CD4-positive, CD25-positive, alpha-beta regulatory T cell (primary cell): ENCODE results near the gene SYT6. TPM values are rescaled to one million over a fixed set of nuclear protein-coding genes. Genes with fewer than 3 reads are reported as not detected.

Source experiments
- ATAC-seq, 2 donors: fragments of 150-1000 bp; cut with Tn5 transposase; one replicate each; pipeline ENCODE4 v1.10.0; 2021; ENCODE audit warnings: low read depth in 2 of 2, moderate number of reproducible peaks in 2 of 2, moderate library complexity in 1 of 2
- DNase-seq, 3 donors: peaks; one replicate each; pipeline versions ENCODE4 v3.0.0 to v3.0.0-alpha.2; 2012 to 2022; ENCODE audit warnings: mixed read lengths in 1 of 3
- H3K27ac ChIP-seq: one replicate; pipeline ENCODE4 v1.7.0; 2013; ENCODE audit warnings: mild to moderate bottlenecking, low read length; ENCODE audit not compliant: insufficient read depth, poor library complexity, severe bottlenecking
- H3K27me3 ChIP-seq: one replicate; pipeline ENCODE4 v1.7.0; 2013; ENCODE audit warnings: low read length; ENCODE audit not compliant: control insufficient read depth, insufficient read depth
- H3K36me3 ChIP-seq: one replicate; pipeline ENCODE4 v1.7.0; 2013; ENCODE audit warnings: mild to moderate bottlenecking, low read length, moderate library complexity; ENCODE audit not compliant: control insufficient read depth, insufficient read depth
- H3K4me1 ChIP-seq: 2 replicates; pipeline ENCODE4 v1.7.0; 2013; ENCODE audit warnings: mild to moderate bottlenecking, low read length; ENCODE audit not compliant: insufficient read depth, control insufficient read depth, poor library complexity, severe bottlenecking
- H3K4me3 ChIP-seq: one replicate; pipeline ENCODE4 v1.7.0; 2013; ENCODE audit warnings: low read depth, mild to moderate bottlenecking, low read length, moderate library complexity
- H3K9me3 ChIP-seq, 2 experiments: 1 replicate in 1 of 2; 2 replicates in 1 of 2; pipeline ENCODE4 v1.7.0; 2013; ENCODE audit warnings: low read length in 2 of 2, mild to moderate bottlenecking in 1 of 2, moderate library complexity in 1 of 2; ENCODE audit not compliant: control insufficient read depth in 2 of 2
- H3K27ac Mint-ChIP-seq, 3 donors: one replicate each; pipeline ENCODE4 v1.8.0; 2020 to 2022; ENCODE audit warnings: mild to moderate bottlenecking in 3 of 3, mixed read lengths in 3 of 3, moderate library complexity in 2 of 3
- H3K27me3 Mint-ChIP-seq: one replicate; pipeline ENCODE4 v1.8.0; 2022; ENCODE audit warnings: mild to moderate bottlenecking, mixed read lengths
- H3K36me3 Mint-ChIP-seq: one replicate; pipeline ENCODE4 v1.8.0; 2020; ENCODE audit warnings: mixed read lengths
- H3K4me1 Mint-ChIP-seq, 4 donors: one replicate each; pipeline ENCODE4 v1.8.0; 2020 to 2022; ENCODE audit warnings: mixed read lengths in 4 of 4, mild to moderate bottlenecking in 1 of 4
- H3K4me3 Mint-ChIP-seq, 4 donors: one replicate each; pipeline ENCODE4 v1.8.0; 2020 to 2022; ENCODE audit warnings: mild to moderate bottlenecking in 4 of 4, mixed read lengths in 4 of 4, moderate library complexity in 3 of 4
- H3K9me3 Mint-ChIP-seq, 7 donors: one replicate each; pipeline ENCODE4 v1.8.0; 2020 to 2022; ENCODE audit warnings: mixed read lengths in 7 of 7, mild to moderate bottlenecking in 3 of 7, moderate library complexity in 2 of 7
- polyA plus RNA-seq, 4 donors: library from polyadenylated mRNA; unstranded; fragments of 300-500 nt; fragmentation: Illumina TruSeq; gene quantifications; one replicate each; pipeline ENCODE4 v1.2.3, GENCODE V29; 2021
- total RNA-seq: library from RNA; stranded (reverse); gene quantifications from one replicate; pipeline ENCODE4 v1.2.3, GENCODE V29; 2022

SYT6 gene
- total and polyA plus RNA-seq, 5 donors from 2014 or later: 0.17 TPM; not detected in 4

- Mint-ChIP-seq H3K4me3 (no peak overlapping the region), H3K9me3 (peaks cover 0 to 6% (median 0%) of the 10 kb centered on the region in 7 donors), H3K27ac (no peak overlapping the region), H3K27me3 (peaks cover 7% of the 10 kb centered on the region), H3K4me1 (peaks cover 0 to 13% (median 2%) of the 10 kb centered on the region in 4 donors), H3K36me3 (no peaks in the 10 kb centered on the region)
- DNase-seq: no peak
- Histone ChIP-seq H3K4me1 (no peaks in the 10 kb centered on the region), H3K36me3 (no peaks in the 10 kb centered on the region), H3K27me3 (no peaks in the 10 kb centered on the region), H3K9me3 (no peaks in the 10 kb centered on the region), H3K27ac (no peak overlapping the region), H3K4me3 (no peak overlapping the region)
- ATAC-seq: no peak
Measured at GRCh38 chr1:114128293-114128692, 25.4 kb downstream of the SYT6 start.

DNA sequence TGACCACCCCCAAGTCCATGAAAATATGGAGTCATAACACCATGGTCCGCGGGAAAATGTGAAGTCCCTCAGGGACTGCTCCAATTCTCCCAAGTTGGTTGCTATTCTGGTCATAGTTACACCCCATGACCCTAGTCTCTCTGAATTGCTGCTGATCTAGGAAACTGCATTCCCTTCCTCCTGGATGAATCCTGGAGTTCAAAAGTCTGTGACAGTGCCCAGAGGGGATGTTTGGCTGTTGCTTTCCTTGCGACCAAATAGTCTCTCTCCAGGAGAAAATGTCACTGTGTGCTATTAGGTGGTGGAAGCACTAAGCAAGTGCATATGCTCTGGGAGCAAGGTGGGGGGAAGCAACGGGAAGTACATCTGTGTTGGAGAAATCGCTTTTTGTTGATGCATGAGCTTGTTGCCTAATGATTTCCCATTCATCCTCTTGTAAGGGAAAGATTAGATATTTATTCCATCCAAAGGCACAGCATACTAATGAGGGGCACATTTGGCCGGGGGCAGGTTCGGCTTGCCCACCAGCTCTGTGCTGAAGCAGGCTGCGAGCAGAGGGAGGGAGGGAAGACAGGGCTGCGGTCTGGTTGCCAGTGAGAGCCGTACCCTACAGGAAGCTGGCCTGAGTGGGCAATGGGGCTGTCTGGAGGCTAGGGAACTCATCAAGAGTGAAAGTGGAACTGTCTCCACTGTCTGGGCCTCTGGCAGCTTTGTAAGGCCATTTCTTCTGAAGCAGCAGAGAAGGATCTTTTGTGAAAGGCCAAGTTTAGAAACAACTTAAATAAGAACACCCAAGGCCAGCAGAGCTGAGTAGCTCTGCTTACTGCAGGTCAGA lies 27.2 kb downstream of the SYT6 start:
- Mint-ChIP-seq H3K4me3 (no peak overlapping the region), H3K36me3 (no peaks in the 10 kb centered on the region), H3K9me3 (peaks cover 0 to 6% (median 0%) of the 10 kb centered on the region in 7 donors), H3K27me3 (peaks cover 7% of the 10 kb centered on the region), H3K4me1 (peaks cover 0 to 13% (median 2%) of the 10 kb centered on the region in 4 donors), H3K27ac (peak overlapping the region in 1 of 3 donors; percentile 63)
- ATAC-seq: no peak
- Histone ChIP-seq H3K9me3 (no peaks in the 10 kb centered on the region), H3K4me3 (no peak overlapping the region), H3K4me1 (no peaks in the 10 kb centered on the region), H3K27me3 (no peaks in the 10 kb centered on the region), H3K27ac (no peak overlapping the region), H3K36me3 (no peaks in the 10 kb centered on the region)
- DNase-seq: no peak

GRCh38 chr1:114124644-114125043 lies 29.0 kb downstream of the SYT6 start:
- H3K4me3 Mint-ChIP-seq: no peak overlapping the region
- peaks cover 4% of the 10 kb centered on the region for H3K27me3 Mint-ChIP-seq
- Histone ChIP-seq H3K4me1 (no peaks in the 10 kb centered on the region), H3K27ac (no peak overlapping the region), H3K9me3 (no peaks in the 10 kb centered on the region), H3K36me3 (no peaks in the 10 kb centered on the region), H3K27me3 (no peaks in the 10 kb centered on the region), H3K4me3 (no peak overlapping the region)
- no peak overlapping the region for H3K27ac Mint-ChIP-seq
- peaks cover 0 to 6% (median 0%) of the 10 kb centered on the region in 7 donors for H3K9me3 Mint-ChIP-seq
- no peak for ATAC-seq
- H3K36me3 Mint-ChIP-seq: no peaks in the 10 kb centered on the region
- DNase-seq: no peak
- H3K4me1 Mint-ChIP-seq: peaks cover 0 to 13% (median 2%) of the 10 kb centered on the region in 4 donors

DNA sequence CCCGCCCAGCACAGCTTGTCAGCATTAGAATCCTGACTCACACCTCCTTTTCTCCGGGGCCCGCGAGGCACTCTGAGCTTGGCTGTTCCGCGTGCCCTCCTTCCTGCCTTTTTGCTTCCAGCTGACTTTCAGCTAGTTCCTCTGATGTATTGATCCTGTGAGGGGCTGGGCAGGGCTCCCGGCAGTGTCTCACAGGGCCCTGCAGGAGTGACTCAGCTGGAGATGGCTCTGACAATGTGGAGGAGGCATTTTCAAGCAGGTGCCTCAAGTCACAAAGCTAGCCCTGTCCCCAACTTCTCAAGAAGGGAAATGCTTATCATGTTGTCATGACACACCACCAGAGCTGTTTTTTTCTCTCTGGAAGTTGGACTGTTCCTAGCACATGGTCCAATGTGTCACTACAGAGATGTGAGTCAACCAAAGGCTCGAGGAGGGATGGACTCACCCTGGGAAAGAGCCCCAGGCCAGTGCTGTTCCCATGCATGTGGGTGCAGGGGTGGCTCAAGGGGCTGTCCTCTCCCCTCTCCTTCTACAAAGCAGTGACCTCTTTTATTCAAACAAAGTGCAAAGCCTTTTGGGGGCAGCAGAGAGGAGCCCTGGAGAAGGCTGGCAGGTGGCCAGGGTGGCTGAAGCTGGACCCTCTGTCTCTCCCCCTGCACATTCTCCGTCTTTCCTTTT lies 30.6 kb downstream of the SYT6 start:
- no peak for DNase-seq
- H3K27me3 Mint-ChIP-seq: peaks cover 8% of the 10 kb centered on the region
- no peaks in the 10 kb centered on the region for H3K9me3 ChIP-seq
- H3K27me3 ChIP-seq: no peaks in the 10 kb centered on the region
- H3K4me1 Mint-ChIP-seq: peaks cover 0 to 6% (median 0%) of the 10 kb centered on the region in 4 donors
- H3K9me3 Mint-ChIP-seq: peaks cover 0 to 2% (median 0%) of the 10 kb centered on the region in 7 donors
- no peaks in the 10 kb centered on the region for H3K36me3 Mint-ChIP-seq
- no peak overlapping the region for H3K27ac Mint-ChIP-seq
- ATAC-seq: no peak
- H3K27ac ChIP-seq: no peak overlapping the region
- no peaks in the 10 kb centered on the region for H3K36me3 ChIP-seq
- H3K4me1 ChIP-seq: no peaks in the 10 kb centered on the region
- H3K4me3 Mint-ChIP-seq: no peak overlapping the region
- H3K4me3 ChIP-seq: no peak overlapping the region

DNA sequence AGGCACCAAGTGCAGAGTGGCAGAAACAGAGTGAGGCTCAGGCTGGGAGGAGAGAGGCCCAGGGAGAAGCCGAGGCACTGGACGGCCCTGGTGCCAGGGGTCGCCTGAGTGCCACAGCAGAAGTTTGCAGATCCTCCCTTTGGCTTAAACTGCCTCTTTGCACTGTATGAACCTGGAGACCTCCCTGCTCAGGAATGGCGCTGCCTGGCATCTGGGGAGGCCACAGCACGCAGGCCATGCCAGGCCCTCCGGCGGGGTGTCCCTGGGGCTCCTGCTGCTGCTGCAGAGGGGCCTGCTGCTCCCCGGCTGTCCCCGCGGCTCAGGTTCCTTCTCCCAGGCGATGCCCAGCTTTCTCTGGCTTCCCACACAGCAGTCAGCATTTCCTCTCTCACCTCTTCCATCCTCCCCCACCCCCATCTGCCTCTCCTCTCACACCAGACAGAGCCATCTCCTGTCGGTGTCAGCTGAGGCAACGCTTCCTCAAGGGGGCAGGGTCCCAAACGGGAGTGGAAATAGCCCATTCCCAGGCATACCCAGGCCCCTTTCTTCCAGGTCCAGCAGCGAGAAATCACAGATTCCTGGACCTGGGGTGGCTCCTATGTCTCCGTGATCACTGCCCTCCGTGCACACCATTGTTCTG lies 35.2 kb downstream of the SYT6 start:
- no peak for DNase-seq
- peaks cover 0 to 6% (median 2%) of the 10 kb centered on the region in 4 donors for H3K4me1 Mint-ChIP-seq
- no peak overlapping the region for H3K27ac ChIP-seq

DNA sequence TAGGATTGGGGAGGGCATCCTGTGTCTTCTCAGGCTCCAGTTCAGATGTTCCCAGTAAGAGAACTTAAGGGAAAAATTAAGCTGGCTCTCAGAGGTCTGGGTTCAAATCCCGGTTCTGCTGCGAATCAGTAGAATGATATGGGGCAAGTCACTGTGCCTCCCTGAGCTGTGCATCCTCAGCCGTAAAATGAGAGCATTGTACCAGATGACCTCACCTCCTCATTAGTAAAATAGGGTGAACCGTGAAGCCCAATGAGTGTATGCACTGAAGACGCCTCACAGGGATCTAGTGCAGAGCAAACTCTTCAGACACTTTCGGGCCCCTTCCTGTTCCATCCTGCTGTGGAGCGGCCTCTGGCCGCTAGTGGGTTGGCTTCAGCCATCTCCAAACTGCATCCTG lies 36.0 kb downstream of the SYT6 start:
- Mint-ChIP-seq H3K9me3 (peaks cover 0 to 2% (median 0%) of the 10 kb centered on the region in 7 donors), H3K36me3 (no peaks in the 10 kb centered on the region), H3K27ac (no peak overlapping the region), H3K4me3 (no peak overlapping the region), H3K27me3 (peaks cover 14% of the 10 kb centered on the region), H3K4me1 (peaks cover 0 to 11% (median 3%) of the 10 kb centered on the region in 4 donors)
- Histone ChIP-seq H3K27me3 (no peaks in the 10 kb centered on the region), H3K36me3 (no peaks in the 10 kb centered on the region), H3K27ac (no peak overlapping the region), H3K9me3 (no peaks in the 10 kb centered on the region), H3K4me1 (no peaks in the 10 kb centered on the region), H3K4me3 (no peak overlapping the region)
- ATAC-seq: no peak
- DNase-seq: no peak

More for the DNA sequence above, 35.2 kb downstream of the SYT6 start:
- H3K9me3 Mint-ChIP-seq: peaks cover 0 to 2% (median 0%) of the 10 kb centered on the region in 7 donors
- H3K27ac Mint-ChIP-seq: no peak overlapping the region
- peaks cover 14% of the 10 kb centered on the region for H3K27me3 Mint-ChIP-seq
- no peak overlapping the region for H3K4me3 ChIP-seq
- H3K9me3 ChIP-seq: no peaks in the 10 kb centered on the region
- H3K4me1 ChIP-seq: no peaks in the 10 kb centered on the region
- H3K36me3 ChIP-seq: no peaks in the 10 kb centered on the region
- H3K27me3 ChIP-seq: no peaks in the 10 kb centered on the region
- H3K36me3 Mint-ChIP-seq: no peaks in the 10 kb centered on the region
- ATAC-seq: no peak
- H3K4me3 Mint-ChIP-seq: no peak overlapping the region

GRCh38 chr1:114116086-114116485 lies 37.6 kb downstream of the SYT6 start:
- peaks cover 0 to 13% (median 3%) of the 10 kb centered on the region in 4 donors for H3K4me1 Mint-ChIP-seq
- H3K4me3 ChIP-seq: no peak overlapping the region
- no peaks in the 10 kb centered on the region for H3K36me3 ChIP-seq
- H3K27ac Mint-ChIP-seq: no peak overlapping the region
- no peaks in the 10 kb centered on the region for H3K36me3 Mint-ChIP-seq
- H3K4me1 ChIP-seq: no peaks in the 10 kb centered on the region
- no peak overlapping the region for H3K4me3 Mint-ChIP-seq
- no peaks in the 10 kb centered on the region for H3K9me3 ChIP-seq
- peaks cover 10% of the 10 kb centered on the region for H3K27me3 Mint-ChIP-seq
- ATAC-seq: no peak
- H3K9me3 Mint-ChIP-seq: peaks cover 0 to 2% (median 0%) of the 10 kb centered on the region in 7 donors
- no peaks in the 10 kb centered on the region for H3K27me3 ChIP-seq
- no peak overlapping the region for H3K27ac ChIP-seq
- DNase-seq: no peak
